Right renal pelvis (tissue), 4 donors: ENCODE measurements around the gene IL31. TPM values are rescaled to one million over a fixed set of nuclear protein-coding genes. Genes with fewer than 3 reads are reported as not detected.
"Not testable (repeated sequence)": the region's sequence is repeated elsewhere in the genome, so short reads cannot be mapped to it uniquely, and the experiment has no call there.

Source experiments
- DNase-seq, 4 donors: peaks; one replicate each; pipeline ENCODE4 v3.0.0-alpha.2; 2013; ENCODE audit warnings: low read depth in 4 of 4, low spot score in 3 of 4, missing footprints in 1 of 4
- polyA plus RNA-seq, 4 donors: library from polyadenylated mRNA; unstranded; fragments of 120-200 nt; gene quantifications; one replicate each; pipeline ENCODE4 v1.2.1, GENCODE V29; 2013; ENCODE audit not compliant: insufficient read length in 4 of 4

Gene IL31
- polyA plus RNA-seq, 4 donors, result not detected

- DNase-seq, result no peak
Measured at GRCh38 chr12:122194804-122195203, 20.8 kb upstream of the IL31 start.

GRCh38 chr12:122192441-122192840, 18.4 kb upstream of the IL31 start:
- no peak for DNase-seq

- DNase-seq, result peak in 1 of 4 donors; percentile 25
Measured at GRCh38 chr12:122190842-122191668, 17.0 kb upstream of the IL31 start.

GRCh38 chr12:122189626-122190475, 15.8 kb upstream of the IL31 start:
- DNase-seq, result no peak

- DNase-seq, result no peak
Measured at GRCh38 chr12:122187466-122187865, 13.4 kb upstream of the IL31 start.

- DNase-seq, result no peak
Measured at GRCh38 chr12:122185494-122186082, 11.6 kb upstream of the IL31 start.

GRCh38 chr12:122185079-122185478, 11.1 kb upstream of the IL31 start:
- no peak for DNase-seq

GRCh38 chr12:122184517-122184916, 10.5 kb upstream of the IL31 start:
- DNase-seq, result no peak

GRCh38 chr12:122183588-122183940, 9.5 kb upstream of the IL31 start:
- no peak for DNase-seq

GRCh38 chr12:122182887-122183587, 9.0 kb upstream of the IL31 start, which contains the start of gene LRRC43:
TSS of gene LRRC43 (plus strand) at chr12:122183123. CDS start at chr12:122183145, 22 bp downstream.
- peak in 3 of 4 donors; percentile 31 to 60 (median 43) for DNase-seq

GRCh38 chr12:122176473-122176872, 2.5 kb upstream of the IL31 start:
- not testable (repeated sequence) for DNase-seq

GRCh38 chr12:122172262-122172939, 1.6 kb downstream of the IL31 start:
- no peak for DNase-seq

GRCh38 chr12:122171399-122171798, 2.6 kb downstream of the IL31 start:
- DNase-seq, result no peak

- no peak for DNase-seq
Measured at GRCh38 chr12:122168492-122168891, 5.5 kb downstream of the IL31 start.

- no peak for DNase-seq
Measured at GRCh38 chr12:122167356-122167925, 6.6 kb downstream of the IL31 start.

GRCh38 chr12:122166422-122167349, 7.3 kb downstream of the IL31 start:
- no peak for DNase-seq

- no peak for DNase-seq
Measured at GRCh38 chr12:122162976-122163375, 11.0 kb downstream of the IL31 start.

- DNase-seq, result no peak
Measured at GRCh38 chr12:122161682-122162081, 12.3 kb downstream of the IL31 start.

GRCh38 chr12:122160761-122161160, 13.3 kb downstream of the IL31 start:
- no peak for DNase-seq
